ENCODE results near the gene SLC18B1. TPM values are rescaled to one million over a fixed set of nuclear protein-coding genes. Genes with fewer than 3 reads are reported as not detected.

The SLC18B1 gene
- total and polyA plus RNA-seq, 2 of the 8 experiments (the other 6 are each of a cell fraction or from before 2014, with no cell fraction given) = 17.2 to 23.4 TPM

Small RNAs within 50 kb of the gene (small RNA-seq; reads per million reads assigned to genes)
- 76.5 reads per million, percentile 97 among the genes with 10 or more reads in this experiment for gene SNORA33 (ENCODE audit: insufficient read depth)
- gene SNORD100 (ENCODE audit: insufficient read depth) = 1,418 reads per million, percentile 99 among the genes with 10 or more reads in this experiment
- gene SNORD101 (ENCODE audit: insufficient read depth) = 1,834 reads per million, percentile 99 among the genes with 10 or more reads in this experiment

Other genes with a start within 250 kb of the SLC18B1 start
- not detected in 2 replicates for gene TAAR8, start 246.0 kb downstream of the SLC18B1 start, total RNA-seq (2021; fragmentation: NEBNext Ultra II Directional; extraction: Animal tissue kit (Norgen Biotek cat#: 25700))
- gene TAAR8, start 246.0 kb downstream of the SLC18B1 start, polyA plus RNA-seq (2011; rRNA removed) = not detected in 2 replicates
- not detected in 2 replicates for gene TAAR6, start 228.3 kb downstream of the SLC18B1 start, total RNA-seq (2021; fragmentation: NEBNext Ultra II Directional; extraction: Animal tissue kit (Norgen Biotek cat#: 25700))
- 0.06 TPM in 2 replicates for gene TAAR6, start 228.3 kb downstream of the SLC18B1 start, polyA plus RNA-seq (2011; rRNA removed)
- gene TAAR5, start 208.9 kb downstream of the SLC18B1 start, total RNA-seq (2021; fragmentation: NEBNext Ultra II Directional; extraction: Animal tissue kit (Norgen Biotek cat#: 25700)) = not detected in 2 replicates
- gene TAAR5, start 208.9 kb downstream of the SLC18B1 start, polyA plus RNA-seq (2011; rRNA removed) = not detected in 2 replicates
- gene TAAR2, start 174.4 kb downstream of the SLC18B1 start, total RNA-seq (2021; fragmentation: NEBNext Ultra II Directional; extraction: Animal tissue kit (Norgen Biotek cat#: 25700)) = not detected in 2 replicates
- gene TAAR2, start 174.4 kb downstream of the SLC18B1 start, polyA plus RNA-seq (2011; rRNA removed) = not detected in 2 replicates
- gene TAAR1, start 139.5 kb downstream of the SLC18B1 start, total RNA-seq (2021; fragmentation: NEBNext Ultra II Directional; extraction: Animal tissue kit (Norgen Biotek cat#: 25700)) = not detected in 2 replicates
- gene TAAR1, start 139.5 kb downstream of the SLC18B1 start, polyA plus RNA-seq (2011; rRNA removed) = not detected in 2 replicates
- gene VNN1, start 84.6 kb downstream of the SLC18B1 start, total RNA-seq (2021; fragmentation: NEBNext Ultra II Directional; extraction: Animal tissue kit (Norgen Biotek cat#: 25700)) = not detected in 2 replicates
- not detected in 2 replicates for gene VNN1, start 84.6 kb downstream of the SLC18B1 start, polyA plus RNA-seq (2011; rRNA removed)
- not detected in 2 replicates for gene VNN2, start 40.7 kb downstream of the SLC18B1 start, total RNA-seq (2021; fragmentation: NEBNext Ultra II Directional; extraction: Animal tissue kit (Norgen Biotek cat#: 25700))
- not detected in 2 replicates for gene VNN2, start 40.7 kb downstream of the SLC18B1 start, polyA plus RNA-seq (2011; rRNA removed)
- gene RPS12, start 15.9 kb upstream of the SLC18B1 start, total RNA-seq (2021; fragmentation: NEBNext Ultra II Directional; extraction: Animal tissue kit (Norgen Biotek cat#: 25700)) = 1,733 and 1,771 TPM in 2 replicates
- 7,878 and 9,013 TPM in 2 replicates for gene RPS12, start 15.9 kb upstream of the SLC18B1 start, polyA plus RNA-seq (2011; rRNA removed)

Data from H1 (cell line).